Activated naive CD8-positive, alpha-beta T cell treated with anti-CD3 and anti-CD28 coated beads for 36 hours (primary cell): Measurements from ENCODE around the gene EPS8L2. TPM values are rescaled to one million over a fixed set of nuclear protein-coding genes. Genes with fewer than 3 reads are reported as not detected.

Source experiments
- DNase-seq: peaks from one replicate; pipeline ENCODE4 v3.0.0; 2021
- H3K27ac Mint-ChIP-seq: one replicate; pipeline ENCODE4 v1.8.0; 2022; ENCODE audit warnings: mild to moderate bottlenecking, moderate library complexity, mixed read lengths
- H3K27me3 Mint-ChIP-seq: one replicate; pipeline ENCODE4 v1.8.0; 2022; ENCODE audit warnings: mild to moderate bottlenecking, mixed read lengths
- H3K36me3 Mint-ChIP-seq: one replicate; pipeline ENCODE4 v1.8.0; 2021; ENCODE audit warnings: mild to moderate bottlenecking, mixed read lengths
- H3K4me1 Mint-ChIP-seq: one replicate; pipeline ENCODE4 v1.8.0; 2021; ENCODE audit warnings: mixed read lengths
- H3K4me3 Mint-ChIP-seq: one replicate; pipeline ENCODE4 v1.8.0; 2022; ENCODE audit warnings: mild to moderate bottlenecking, moderate library complexity, mixed read lengths
- H3K9me3 Mint-ChIP-seq: one replicate; pipeline ENCODE4 v1.8.0; 2022; ENCODE audit warnings: mixed read lengths
- total RNA-seq, 2 experiments: library from RNA; stranded (reverse); gene quantifications; one replicate each; pipeline ENCODE4 v1.2.3, GENCODE V29; 2021

EPS8L2 gene
- total RNA-seq, 2 experiments from 2014 or later = 13.3 to 15.9 TPM

DNA sequence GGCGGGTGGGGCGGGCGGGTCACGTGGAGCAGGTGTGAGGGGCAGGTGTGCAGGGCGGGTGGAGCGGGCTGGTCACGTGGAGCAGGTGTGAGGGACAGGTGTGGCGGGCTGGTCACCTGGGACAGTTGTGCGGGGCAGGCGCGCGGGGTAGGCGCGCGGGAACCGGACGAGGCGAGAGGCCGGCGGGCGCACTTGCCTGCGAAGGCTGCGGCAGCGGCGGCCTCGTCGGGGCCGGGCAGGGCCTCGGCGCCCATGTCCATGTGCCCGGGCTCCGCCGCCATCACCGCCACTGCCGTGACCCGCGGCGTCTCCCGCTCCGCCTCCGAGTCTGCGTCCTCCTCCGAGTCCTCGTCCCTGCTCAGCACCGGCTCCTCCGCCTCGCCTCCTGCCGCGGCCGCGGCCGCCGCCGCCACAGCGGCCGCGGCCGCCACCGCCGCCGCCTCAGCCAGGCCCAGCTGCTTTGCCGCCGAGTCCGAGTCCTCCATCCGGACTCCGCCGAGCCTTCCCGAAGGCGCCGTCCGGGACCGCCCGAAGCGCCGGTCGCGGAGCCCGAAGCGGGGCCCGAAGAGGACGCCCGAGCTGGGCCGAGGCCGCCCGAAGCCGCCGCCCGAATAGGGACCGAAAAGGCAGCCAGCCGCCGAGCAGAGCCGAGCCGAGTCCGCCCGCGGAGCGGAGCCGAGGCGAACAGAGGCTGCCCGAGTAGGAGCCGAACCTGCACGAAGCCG lies 11.3 kb upstream of the EPS8L2 start, which contains the start of gene DEAF1:
Gene DEAF1, minus strand, starts transcription at position 660 of the 725 bp plus-strand sequence. Its CDS starts 175 bp downstream, at position 485.
- H3K4me3 Mint-ChIP-seq = peak within 1 kb of the TSS; percentile 87
- H3K27me3 Mint-ChIP-seq = no peaks in the 10 kb centered on the region

DNA sequence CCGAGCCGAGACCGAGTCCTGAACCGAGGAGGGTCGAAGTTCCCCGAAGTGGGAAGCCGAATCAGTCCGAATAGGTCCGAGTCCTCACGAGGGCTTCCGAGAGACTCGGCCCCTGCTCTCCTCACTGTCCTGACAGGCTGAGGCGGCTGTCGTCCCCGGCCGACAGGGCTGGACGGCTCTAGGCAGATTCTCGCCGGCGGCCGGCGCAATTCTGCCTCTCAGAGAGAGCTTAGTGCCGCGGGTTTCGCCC lies 10.8 kb upstream of the EPS8L2 start:
- H3K27ac Mint-ChIP-seq = peak overlapping the region; percentile 92
- no peaks in the 10 kb centered on the region for H3K9me3 Mint-ChIP-seq
- H3K27me3 Mint-ChIP-seq = no peaks in the 10 kb centered on the region
- peaks cover 11% of the 10 kb centered on the region for H3K36me3 Mint-ChIP-seq
- H3K4me3 Mint-ChIP-seq = peak overlapping the region; percentile 87
- no peak for DNase-seq
- H3K4me1 Mint-ChIP-seq = peaks cover 57% of the 10 kb centered on the region

More for the DNA sequence above, 11.3 kb upstream of the EPS8L2 start, which contains the start of gene DEAF1:
- DNase-seq = peak; percentile 100
- H3K27ac Mint-ChIP-seq = peak within 1 kb of the TSS; percentile 92
- peaks cover 11% of the 10 kb centered on the region for H3K36me3 Mint-ChIP-seq
- peaks cover 58% of the 10 kb centered on the region for H3K4me1 Mint-ChIP-seq
- no peaks in the 10 kb centered on the region for H3K9me3 Mint-ChIP-seq

DNA sequence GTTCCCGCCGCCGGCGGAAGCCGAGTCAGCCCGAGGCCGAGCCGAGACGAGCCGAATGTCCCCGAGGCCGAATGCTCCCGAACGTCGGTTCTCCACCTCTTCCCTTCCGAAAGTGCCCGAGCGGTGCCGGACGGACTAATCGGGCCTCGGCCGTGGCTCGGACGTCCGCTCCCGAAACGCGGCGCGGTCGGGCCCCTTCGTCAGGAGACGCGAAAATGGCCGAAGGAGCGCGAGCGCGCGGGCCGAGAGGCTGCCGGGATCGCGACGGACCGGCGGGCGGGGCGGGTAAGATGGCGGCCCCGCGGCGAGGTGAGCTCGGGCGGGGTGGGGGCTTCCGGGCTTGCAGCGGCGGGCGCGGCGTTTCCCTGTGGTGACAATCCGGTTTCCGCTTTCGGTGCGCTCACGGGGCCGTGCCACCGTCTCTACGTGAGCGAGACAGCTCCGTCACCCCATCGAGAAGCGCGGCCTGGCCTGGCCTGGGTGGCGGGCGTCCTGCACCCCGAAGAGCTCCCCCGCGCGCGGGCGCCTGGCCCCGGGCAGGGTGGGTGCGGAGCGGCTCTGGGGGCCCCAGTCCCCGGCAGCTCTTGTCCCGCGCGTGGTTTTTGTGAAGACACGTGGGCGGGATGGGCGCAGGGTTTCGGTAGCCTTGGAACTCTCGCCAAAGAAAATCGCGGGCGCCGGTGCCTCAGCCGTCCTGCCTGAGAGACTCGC lies 10.3 kb upstream of the EPS8L2 start, which contains the start of gene TMEM80:
Gene TMEM80, plus strand, starts transcription at position 279 of the 711 bp plus-strand sequence. Its CDS starts 12 bp downstream, at position 291.
- Mint-ChIP-seq H3K27me3 (no peaks in the 10 kb centered on the region), H3K27ac (peak within 1 kb of the TSS; percentile 92), H3K4me1 (peaks cover 52% of the 10 kb centered on the region), H3K36me3 (peaks cover 9% of the 10 kb centered on the region), H3K9me3 (no peaks in the 10 kb centered on the region), H3K4me3 (peak within 1 kb of the TSS; percentile 87)
- DNase-seq = peak; percentile 99

DNA sequence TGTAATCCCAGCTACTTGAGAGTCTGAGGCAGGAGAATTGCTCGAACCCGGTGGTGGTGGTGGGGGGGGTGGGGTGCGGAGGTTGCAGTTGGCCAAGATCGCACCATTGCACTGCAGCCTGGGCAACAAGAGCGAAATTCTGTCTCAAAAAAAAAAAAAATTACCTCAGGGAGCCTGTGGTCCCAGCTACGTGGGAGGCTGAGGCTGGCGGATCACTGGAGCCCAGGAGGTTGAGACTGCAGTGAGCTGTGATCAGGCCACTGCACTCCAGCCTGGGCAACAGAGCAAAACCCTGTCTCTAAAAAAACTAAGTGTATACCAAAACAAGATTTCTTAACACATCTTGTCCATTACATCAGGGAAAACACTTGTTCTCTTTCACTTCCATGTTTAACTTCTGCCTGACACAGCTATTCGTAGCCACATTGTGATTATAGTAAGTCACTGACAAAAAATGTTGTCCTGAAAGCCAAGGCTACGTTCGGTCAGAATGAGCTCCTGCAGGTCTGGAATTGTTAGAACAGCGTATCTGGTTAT lies 9.0 kb upstream of the EPS8L2 start:
- H3K9me3 Mint-ChIP-seq = no peaks in the 10 kb centered on the region
- no peaks in the 10 kb centered on the region for H3K27me3 Mint-ChIP-seq
- DNase-seq = no peak
- peaks cover 8% of the 10 kb centered on the region for H3K36me3 Mint-ChIP-seq
- peak overlapping the region; percentile 92 for H3K27ac Mint-ChIP-seq
- H3K4me3 Mint-ChIP-seq = peak overlapping the region; percentile 87
- peaks cover 40% of the 10 kb centered on the region for H3K4me1 Mint-ChIP-seq

DNA sequence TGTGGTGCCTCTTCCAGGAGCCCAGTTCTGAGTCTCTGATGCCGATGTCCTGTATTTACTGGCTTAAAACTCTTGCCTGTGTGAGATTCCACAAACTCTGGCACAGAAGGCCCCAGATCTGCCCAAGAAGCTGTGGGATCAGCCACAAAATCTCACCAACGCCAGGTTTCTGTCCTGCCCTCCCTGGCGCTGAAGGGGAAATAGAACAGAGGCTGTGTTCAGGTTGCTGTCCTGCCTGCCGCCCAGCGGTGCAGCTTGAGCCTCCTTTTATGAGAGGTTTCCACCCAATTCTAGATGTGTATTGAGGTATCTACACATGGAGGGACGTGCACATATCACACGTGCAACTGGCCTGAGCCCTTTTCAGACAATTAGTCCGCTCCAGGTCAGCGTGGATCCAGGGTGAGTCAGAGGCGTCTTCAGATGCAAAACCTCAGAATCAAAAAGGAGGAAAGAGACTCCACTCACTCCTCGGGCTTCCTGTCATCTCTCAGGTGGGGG lies 8.2 kb upstream of the EPS8L2 start:
- H3K4me3 Mint-ChIP-seq = peak overlapping the region; percentile 6

DNA sequence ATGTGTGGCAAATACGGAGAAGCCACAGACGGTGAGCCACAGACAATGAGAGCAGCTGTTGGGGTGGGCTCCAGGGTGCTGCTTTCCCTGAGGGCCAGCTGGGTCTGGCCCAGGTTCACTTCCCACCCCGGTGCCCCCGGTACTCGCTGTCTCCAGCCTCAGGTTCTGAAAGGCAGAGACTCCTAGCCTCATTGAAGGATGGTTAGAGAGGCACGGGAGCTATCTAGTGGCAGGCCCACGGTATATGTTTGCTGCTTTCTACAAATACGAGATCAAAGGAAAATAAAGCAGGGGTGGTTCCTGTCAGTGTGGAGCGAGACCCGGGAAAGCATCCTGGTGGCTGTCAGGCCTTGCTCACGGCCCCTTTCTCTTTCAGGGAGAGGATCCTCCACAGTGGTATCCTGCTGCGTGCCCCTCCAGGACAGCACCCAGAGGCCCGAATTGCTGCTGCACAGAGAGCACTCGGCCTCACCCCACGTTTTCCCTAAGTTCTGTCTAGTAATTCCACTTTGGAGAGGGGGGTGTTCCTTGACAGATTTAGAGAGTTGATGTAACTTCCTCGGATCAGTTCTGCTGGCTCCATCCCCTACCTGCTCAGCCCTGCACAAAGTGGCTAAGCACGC lies 7.4 kb upstream of the EPS8L2 start:
- no peak for DNase-seq
- H3K27ac Mint-ChIP-seq = no peak overlapping the region
- no peak overlapping the region for H3K4me3 Mint-ChIP-seq
- H3K27me3 Mint-ChIP-seq = no peaks in the 10 kb centered on the region
- peaks cover 1% of the 10 kb centered on the region for H3K36me3 Mint-ChIP-seq
- no peaks in the 10 kb centered on the region for H3K9me3 Mint-ChIP-seq
- H3K4me1 Mint-ChIP-seq = peaks cover 28% of the 10 kb centered on the region

More for the DNA sequence above, 8.2 kb upstream of the EPS8L2 start:
- H3K27ac Mint-ChIP-seq = peak overlapping the region; percentile 92
- H3K36me3 Mint-ChIP-seq = peaks cover 8% of the 10 kb centered on the region
- DNase-seq = no peak
- peaks cover 35% of the 10 kb centered on the region for H3K4me1 Mint-ChIP-seq
- no peaks in the 10 kb centered on the region for H3K27me3 Mint-ChIP-seq
- no peaks in the 10 kb centered on the region for H3K9me3 Mint-ChIP-seq

DNA sequence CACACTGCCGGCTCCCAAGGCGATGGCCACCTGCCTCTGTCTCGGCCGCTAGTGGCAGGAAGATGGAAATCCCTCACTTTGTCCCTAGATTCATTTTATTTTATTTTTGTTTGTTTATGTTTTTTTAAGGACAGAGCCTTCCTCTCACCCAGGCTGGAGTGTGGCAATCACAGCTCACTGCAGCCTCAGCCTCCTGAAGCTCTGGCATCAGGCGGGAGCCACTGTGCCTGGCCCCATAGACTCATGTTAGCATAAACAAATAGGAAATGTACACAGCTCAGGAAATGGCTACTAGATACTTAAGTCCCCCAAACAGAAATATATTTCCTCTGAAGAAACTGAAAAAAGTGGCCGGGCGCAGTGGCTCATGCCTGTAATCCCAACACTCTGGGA lies 6.9 kb upstream of the EPS8L2 start:
- H3K4me3 Mint-ChIP-seq = no peak overlapping the region
- no peak overlapping the region for H3K27ac Mint-ChIP-seq
- no peaks in the 10 kb centered on the region for H3K9me3 Mint-ChIP-seq
- DNase-seq = no peak
- H3K27me3 Mint-ChIP-seq = no peaks in the 10 kb centered on the region
- no peaks in the 10 kb centered on the region for H3K36me3 Mint-ChIP-seq
- H3K4me1 Mint-ChIP-seq = peaks cover 26% of the 10 kb centered on the region

DNA sequence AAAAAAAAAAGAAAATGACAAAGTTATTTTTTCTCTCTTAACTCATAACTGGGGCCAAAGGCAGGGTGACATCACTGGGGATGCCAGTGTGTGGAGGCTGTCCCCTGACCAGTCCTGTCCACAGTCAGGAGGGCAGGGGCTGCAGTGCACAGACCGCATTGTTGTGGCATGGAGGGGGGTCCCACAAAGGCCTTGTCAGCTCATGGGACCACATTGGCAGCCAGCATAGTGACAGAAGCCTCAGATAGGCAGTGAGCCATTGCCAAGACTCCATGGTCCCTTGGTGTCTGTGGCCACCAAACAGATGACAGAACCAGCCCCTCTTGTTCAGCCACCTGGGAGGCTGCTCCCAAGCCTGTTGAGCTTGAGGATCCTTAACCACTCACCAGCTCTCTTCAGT lies 6.3 kb upstream of the EPS8L2 start:
- no peak for DNase-seq
- H3K36me3 Mint-ChIP-seq = no peaks in the 10 kb centered on the region
- H3K4me1 Mint-ChIP-seq = peaks cover 26% of the 10 kb centered on the region
- H3K4me3 Mint-ChIP-seq = no peak overlapping the region
- H3K9me3 Mint-ChIP-seq = no peaks in the 10 kb centered on the region
- no peaks in the 10 kb centered on the region for H3K27me3 Mint-ChIP-seq
- no peak overlapping the region for H3K27ac Mint-ChIP-seq

DNA sequence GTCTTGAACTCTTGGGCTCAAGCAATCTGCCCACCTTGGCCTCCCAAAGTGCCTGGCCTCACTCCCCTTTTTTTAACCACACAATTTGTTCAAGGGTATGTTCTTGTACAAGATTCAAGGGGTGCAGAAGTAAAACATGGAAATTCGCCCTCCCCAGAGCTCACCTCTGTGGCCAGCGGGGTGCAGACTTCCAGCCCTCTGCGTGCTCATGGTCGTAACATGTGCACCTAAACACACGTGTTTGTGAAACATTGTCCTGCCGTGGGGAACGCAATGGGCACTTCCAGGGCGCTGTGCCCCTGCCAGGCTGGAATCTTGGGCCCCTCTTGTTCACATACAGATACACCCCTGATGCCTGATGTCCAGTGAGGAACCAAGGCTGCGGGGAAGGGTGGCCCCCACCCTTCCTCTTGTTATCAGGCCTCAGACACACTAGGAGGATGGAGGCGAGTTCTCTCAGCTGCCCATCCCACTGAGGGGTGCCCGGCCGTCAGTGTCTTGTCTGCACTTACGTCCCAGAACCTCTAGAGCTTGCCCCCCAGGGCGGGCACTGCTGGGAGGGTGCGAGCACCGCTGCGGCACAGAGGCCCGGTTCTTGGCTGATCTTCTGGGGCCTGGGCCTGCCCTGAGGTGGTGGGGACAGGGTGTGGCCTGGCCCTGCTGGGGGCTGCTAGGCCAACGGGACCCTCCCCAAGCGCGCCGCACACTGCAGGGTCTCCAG lies 4.1 kb upstream of the EPS8L2 start:
- H3K27me3 Mint-ChIP-seq = no peaks in the 10 kb centered on the region
- H3K9me3 Mint-ChIP-seq = no peaks in the 10 kb centered on the region
- no peaks in the 10 kb centered on the region for H3K36me3 Mint-ChIP-seq
- peaks cover 25% of the 10 kb centered on the region for H3K4me1 Mint-ChIP-seq
- DNase-seq = no peak
- no peak overlapping the region for H3K4me3 Mint-ChIP-seq
- H3K27ac Mint-ChIP-seq = no peak overlapping the region

DNA sequence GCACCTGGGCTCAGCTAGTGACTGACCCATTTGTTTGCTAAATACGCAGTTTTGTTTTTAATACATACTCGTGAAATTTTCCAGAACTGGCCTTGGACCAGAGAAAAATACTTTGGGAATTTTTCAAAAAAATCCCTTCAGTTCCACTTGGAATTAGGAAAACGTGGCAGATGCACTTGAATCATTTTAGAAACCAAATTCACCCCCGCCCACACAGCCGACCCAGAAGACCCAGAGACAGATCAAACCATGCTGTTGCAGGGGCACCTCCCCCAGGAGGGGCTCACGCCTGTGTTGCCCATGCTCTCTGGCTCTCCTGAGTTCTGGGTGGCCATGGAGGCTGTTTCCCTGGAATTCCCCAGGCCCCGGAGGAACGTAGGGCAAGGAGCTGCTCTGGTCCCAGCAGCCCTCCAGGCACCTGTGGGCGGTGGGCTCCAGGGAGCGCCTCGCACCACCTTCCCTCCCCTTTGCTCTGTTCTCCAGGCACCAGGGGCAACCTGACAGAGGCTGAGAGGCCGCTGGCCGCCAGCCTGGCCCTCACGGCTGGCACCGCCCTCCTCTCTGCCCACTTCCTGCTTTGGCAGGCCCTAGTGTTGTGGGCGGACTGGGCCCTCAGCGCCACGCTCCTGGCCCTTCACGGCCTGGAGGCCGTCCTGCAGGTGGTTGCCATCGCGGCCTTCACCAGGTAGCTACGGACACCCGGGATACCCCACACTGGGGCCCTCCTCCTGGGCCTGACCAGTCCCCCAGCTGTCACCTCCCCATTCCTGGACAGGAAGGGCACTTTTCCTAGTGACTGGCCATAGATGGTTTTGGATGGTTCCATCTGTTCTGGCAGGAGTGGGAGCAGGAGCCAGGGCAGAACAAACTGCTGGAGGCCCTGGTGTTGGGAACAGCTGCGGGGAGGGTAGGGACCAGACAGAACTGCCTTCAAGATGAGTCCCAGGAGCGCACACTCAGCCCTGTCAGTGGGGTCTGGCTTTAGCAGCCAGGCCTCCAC lies 3.3 kb upstream of the EPS8L2 start:
- H3K4me1 Mint-ChIP-seq = peaks cover 17% of the 10 kb centered on the region
- H3K4me3 Mint-ChIP-seq = no peak overlapping the region
- H3K36me3 Mint-ChIP-seq = no peaks in the 10 kb centered on the region
- H3K27ac Mint-ChIP-seq = no peak overlapping the region
- peaks cover 8% of the 10 kb centered on the region for H3K27me3 Mint-ChIP-seq
- no peak for DNase-seq
- H3K9me3 Mint-ChIP-seq = no peaks in the 10 kb centered on the region

DNA sequence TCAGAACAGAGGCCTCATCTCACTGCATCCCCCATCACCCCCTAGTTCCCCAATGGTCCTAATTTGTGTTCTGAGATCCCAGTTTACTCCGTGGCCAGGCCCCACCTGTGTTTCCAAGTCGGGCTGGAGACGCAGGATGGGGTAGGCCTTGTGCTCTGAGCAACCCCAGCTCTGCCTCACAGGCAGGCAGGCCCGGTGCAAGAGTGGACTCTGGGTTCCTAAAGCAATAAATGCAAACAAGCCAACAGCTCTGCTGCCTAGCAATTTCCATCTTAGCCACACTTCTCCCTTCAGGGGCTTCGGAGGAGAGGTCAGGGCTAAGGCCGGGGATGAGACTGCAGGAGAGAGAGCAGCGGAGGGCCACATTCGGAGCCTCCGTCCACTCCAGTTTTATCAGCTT lies 2.5 kb upstream of the EPS8L2 start:
- H3K27ac Mint-ChIP-seq = no peak overlapping the region
- DNase-seq = no peak
- H3K9me3 Mint-ChIP-seq = no peaks in the 10 kb centered on the region
- H3K27me3 Mint-ChIP-seq = peaks cover 14% of the 10 kb centered on the region
- H3K36me3 Mint-ChIP-seq = no peaks in the 10 kb centered on the region
- H3K4me3 Mint-ChIP-seq = no peak overlapping the region
- H3K4me1 Mint-ChIP-seq = peaks cover 9% of the 10 kb centered on the region

DNA sequence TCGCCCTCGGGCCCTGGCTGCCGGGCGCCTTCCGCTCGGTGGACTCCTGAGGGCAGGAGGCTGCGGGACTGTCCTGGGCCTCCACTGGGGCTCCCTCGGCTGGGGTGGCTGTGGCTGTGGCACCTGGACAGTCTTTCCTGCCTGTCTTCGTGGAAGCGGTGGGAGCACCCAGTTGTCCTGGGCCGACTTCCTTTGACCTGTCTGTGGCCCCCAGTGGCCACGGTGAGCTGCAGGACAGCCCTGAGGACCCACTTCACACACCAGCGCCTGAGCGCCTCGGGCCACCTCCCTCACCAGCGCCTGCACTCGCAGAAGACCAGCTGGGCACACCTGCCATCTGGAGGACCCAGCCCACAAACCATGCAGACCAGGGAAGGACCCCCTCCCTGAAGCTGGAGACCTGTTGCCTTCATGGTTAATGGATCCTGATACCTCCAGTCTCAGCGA lies 1.8 kb upstream of the EPS8L2 start:
- Mint-ChIP-seq H3K27me3 (peaks cover 14% of the 10 kb centered on the region), H3K9me3 (no peaks in the 10 kb centered on the region), H3K4me3 (no peak overlapping the region), H3K36me3 (no peaks in the 10 kb centered on the region), H3K27ac (no peak overlapping the region), H3K4me1 (peaks cover 5% of the 10 kb centered on the region)
- no peak for DNase-seq

DNA sequence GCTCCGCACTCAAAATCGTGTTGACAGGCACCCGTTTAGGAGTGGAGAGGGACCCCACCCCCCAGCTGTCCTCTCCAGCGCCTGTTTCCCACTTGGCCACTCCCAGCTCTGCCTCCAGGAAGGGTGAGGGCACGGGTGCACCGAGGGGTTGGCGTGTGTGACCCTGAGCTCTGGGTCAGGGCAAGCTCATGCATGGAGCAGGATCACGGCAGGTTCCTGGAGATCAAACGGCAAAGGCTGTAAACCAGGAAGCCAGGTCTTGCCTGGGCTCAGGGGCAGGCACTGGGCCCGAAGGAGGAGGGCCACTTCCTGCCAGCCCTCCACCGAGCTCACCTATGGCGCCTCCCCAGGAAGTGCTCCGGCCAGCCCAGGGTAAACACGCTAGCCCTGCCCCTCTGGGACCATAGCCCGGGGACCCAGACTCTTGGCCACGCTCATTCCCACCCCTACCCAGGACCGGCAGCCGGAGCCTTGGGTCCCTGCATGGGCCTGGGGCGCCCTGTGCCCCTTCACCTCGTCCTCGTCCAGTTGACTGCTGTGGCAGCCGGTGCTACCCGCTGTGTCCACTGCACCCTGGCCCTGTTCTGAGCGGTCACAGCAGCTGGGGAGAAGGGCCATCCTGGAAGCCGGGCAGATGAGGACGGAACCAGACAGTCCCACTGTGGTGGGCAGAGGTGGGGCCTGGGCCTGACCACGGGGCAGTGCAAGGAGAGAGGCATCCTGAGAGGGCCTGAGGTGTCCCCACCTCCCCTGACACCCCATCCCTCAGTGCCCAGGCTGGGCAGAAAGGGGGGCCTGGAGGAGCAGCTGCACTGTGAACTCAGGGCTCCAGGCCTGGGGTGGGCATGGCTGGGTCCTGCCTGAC lies 1.0 kb upstream of the EPS8L2 start:
- Mint-ChIP-seq H3K36me3 (no peaks in the 10 kb centered on the region), H3K9me3 (no peaks in the 10 kb centered on the region), H3K4me3 (no peak overlapping the region), H3K27me3 (peaks cover 20% of the 10 kb centered on the region), H3K27ac (no peak overlapping the region), H3K4me1 (peaks cover 5% of the 10 kb centered on the region)
- DNase-seq = no peak
